ENCODE measurements around the gene CDH9. TPM values are rescaled to one million over a fixed set of nuclear protein-coding genes. Genes with fewer than 3 reads are reported as not detected.

The CDH9 gene
- 0.65 to 1.2 TPM (median 0.66 TPM) in 3 replicates for total RNA-seq

GRCh38 chr5:27038476-27038875 is at the start of gene CDH9:
TSS of gene CDH9 (minus strand) at chr5:27038586. CDS start at chr5:26988333, 50,253 bp downstream.
- no peak for TF ChIP-seq CTCF (IDR thresholded peaks at IDR 0.05; ENCODE audit: unreplicated experiment)
- DNase-seq (ENCODE audit: low spot score in 2 of 2, unreplicated experiment in 2 of 2): no peak
- Mint-ChIP-seq H3K4me3 (peak within 1 kb of the TSS; percentile 46), H3K9me3 (peaks cover 3% of the 10 kb centered on the region), H3K4me1 (peaks cover 5% of the 10 kb centered on the region), H3K36me3 (no peaks in the 10 kb centered on the region), H3K27ac (no peak within 1 kb of the TSS), H3K27me3 (ENCODE audit: low read depth) (peaks cover 5% of the 10 kb centered on the region)

GRCh38 chr5:27087747-27088146 is 49.4 kb upstream of the CDH9 start:
- DNase-seq (ENCODE audit: low spot score in 2 of 2, unreplicated experiment in 2 of 2): no peak
- Mint-ChIP-seq H3K4me3 (no peak overlapping the region), H3K36me3 (no peaks in the 10 kb centered on the region), H3K27ac (no peak overlapping the region), H3K27me3 (ENCODE audit: low read depth) (no peaks in the 10 kb centered on the region), H3K9me3 (no peaks in the 10 kb centered on the region), H3K4me1 (peaks cover 6% of the 10 kb centered on the region)
- no peak for TF ChIP-seq CTCF (IDR thresholded peaks at IDR 0.05; ENCODE audit: unreplicated experiment)

GRCh38 chr5:27083449-27084415 is 45.3 kb upstream of the CDH9 start:
- peaks cover 21% of the 10 kb centered on the region for H3K9me3 Mint-ChIP-seq
- no peak overlapping the region for H3K27ac Mint-ChIP-seq
- no peaks in the 10 kb centered on the region for H3K27me3 Mint-ChIP-seq (ENCODE audit: low read depth)
- H3K4me1 Mint-ChIP-seq: peaks cover 2% of the 10 kb centered on the region
- no peak for DNase-seq (ENCODE audit: low spot score in 2 of 2, unreplicated experiment in 2 of 2)
- H3K4me3 Mint-ChIP-seq: no peak overlapping the region
- no peak for TF ChIP-seq CTCF (IDR thresholded peaks at IDR 0.05; ENCODE audit: unreplicated experiment)
- no peaks in the 10 kb centered on the region for H3K36me3 Mint-ChIP-seq

- Mint-ChIP-seq H3K9me3 (peaks cover 49% of the 10 kb centered on the region), H3K4me1 (no peaks in the 10 kb centered on the region), H3K4me3 (no peak overlapping the region), H3K27ac (no peak overlapping the region), H3K27me3 (ENCODE audit: low read depth) (no peaks in the 10 kb centered on the region), H3K36me3 (peaks cover 1% of the 10 kb centered on the region)
- no peak for DNase-seq (ENCODE audit: low spot score in 2 of 2, unreplicated experiment in 2 of 2)
- TF ChIP-seq CTCF (IDR thresholded peaks at IDR 0.05; ENCODE audit: unreplicated experiment): no peak
These were observed 41.8 kb upstream of the CDH9 start for GRCh38 chr5:27080147-27080546.

GRCh38 chr5:27062451-27062850 is 24.1 kb upstream of the CDH9 start:
- Mint-ChIP-seq H3K4me1 (peaks cover 4% of the 10 kb centered on the region), H3K36me3 (no peaks in the 10 kb centered on the region), H3K27me3 (ENCODE audit: low read depth) (no peaks in the 10 kb centered on the region), H3K27ac (no peak overlapping the region), H3K4me3 (no peak overlapping the region), H3K9me3 (peaks cover 10% of the 10 kb centered on the region)
- no peak for TF ChIP-seq CTCF (IDR thresholded peaks at IDR 0.05; ENCODE audit: unreplicated experiment)
- DNase-seq (ENCODE audit: low spot score in 2 of 2, unreplicated experiment in 2 of 2): no peak

Measured in mesothelial cell of epicardium (in vitro differentiated cells).